Breast epithelium (tissue), 4 donors: ENCODE measurements around the gene COL4A2. TPM values are rescaled to one million over a fixed set of nuclear protein-coding genes. Genes with fewer than 3 reads are reported as not detected.

Experiments
- DNase-seq, 2 donors: peaks; one replicate each; pipeline ENCODE4 v3.0.0-alpha.2; 2019; ENCODE audit warnings: low spot score in 2 of 2
- H3K27ac ChIP-seq, 2 donors: fragments of 200-600 bp; sonication (generic) in 1 of 2; one replicate each; pipeline ENCODE4 v1.5.1; 2016 to 2019; ENCODE audit warnings: mild to moderate bottlenecking in 1 of 2
- H3K27me3 ChIP-seq, 2 donors: fragments of 200-600 bp; sonication (generic) in 1 of 2; one replicate each; pipeline versions ENCODE4 v1.5.1 to v1.6.0; 2017 to 2019; ENCODE audit warnings: control low read depth in 1 of 2, mild to moderate bottlenecking in 1 of 2
- H3K36me3 ChIP-seq: fragments of 200-600 bp; one replicate; pipeline ENCODE4 v1.5.1; 2019
- H3K4me1 ChIP-seq, 2 donors: fragments of 200-600 bp; sonication (generic); one replicate each; pipeline ENCODE4 v1.5.1; 2016 to 2019; ENCODE audit warnings: control low read depth in 1 of 2
- H3K4me3 ChIP-seq, 3 donors: fragments of 200-600 bp; sonication (generic); 1 replicate in 2 of 3; 2 replicates in 1 of 3; pipeline ENCODE4 v1.5.1; 2016 to 2019; ENCODE audit warnings: mild to moderate bottlenecking in 3 of 3, moderate library complexity in 2 of 3
- H3K9me3 ChIP-seq, 2 donors: fragments of 200-600 bp; sonication (generic) in 1 of 2; one replicate each; pipeline ENCODE4 v1.5.1; 2016 to 2019; ENCODE audit warnings: control low read depth in 1 of 2
- CTCF ChIP-seq, 3 donors: fragments of 450-650 bp; IDR thresholded peaks; one replicate each; pipeline ENCODE4 v1.5.1; 2016 to 2017; ENCODE audit warnings: antibody characterized with exemption in 3 of 3, mild to moderate bottlenecking in 3 of 3, moderate library complexity in 3 of 3
- POLR2A ChIP-seq: fragments of 450-650 bp; IDR thresholded peaks from one replicate; pipeline ENCODE4 v1.6.1; 2016; ENCODE audit warnings: antibody characterized with exemption, mild to moderate bottlenecking, moderate library complexity
- POLR2AphosphoS5 ChIP-seq, 3 donors: sonication (generic); formaldehyde crosslinking; IDR thresholded peaks; one replicate each; pipeline ENCODE4 v1.6.1; 2017; ENCODE audit warnings: antibody characterized with exemption in 3 of 3
- intact Hi-C: fragments of 100-400 bp; cut with DNase I; formaldehyde crosslinking; loops from one replicate; pipeline ENCODE4 v1.15.1; 2023; ENCODE audit warnings: low total_unique reads
- total RNA-seq, 3 donors: library from RNA; depleted of rRNA; stranded (reverse); fragments of >200 nt; gene quantifications; one replicate each; pipeline ENCODE4 v1.1.0, GENCODE V29; 2016

Gene COL4A2
- total RNA-seq, 3 donors from 2014 or later: 107 to 841 (median 307) TPM

GRCh38 chr13:110343241-110343865 is 36.3 kb downstream of the COL4A2 start:
- peaks cover 0 to 8% of the 10 kb centered on the region in 2 donors for H3K4me1 ChIP-seq
- DNase-seq: peak in 1 of 2 donors; percentile 91
- intact Hi-C loops: no loop called here

GRCh38 chr13:110344320-110344719 is 37.2 kb downstream of the COL4A2 start:
- H3K36me3 ChIP-seq: no peaks in the 10 kb centered on the region
- TF ChIP-seq POLR2A (no peak), POLR2AphosphoS5 (IDR thresholded peaks at IDR 0.05) (no peak), CTCF (IDR thresholded peaks at IDR 0.05) (no peak)
- H3K27ac ChIP-seq: peak overlapping the region; percentile 63 to 95
- no peak overlapping the region for H3K4me3 ChIP-seq
- intact Hi-C loops: no loop called here
- peaks cover 0 to 6% of the 10 kb centered on the region in 2 donors for H3K4me1 ChIP-seq
- H3K27me3 ChIP-seq: no peaks in the 10 kb centered on the region
- DNase-seq: no peak
- no peaks in the 10 kb centered on the region for H3K9me3 ChIP-seq

More at GRCh38 chr13:110343241-110343865, 36.3 kb downstream of the COL4A2 start:
- H3K36me3 ChIP-seq: no peaks in the 10 kb centered on the region
- peak overlapping the region; percentile 86 to 95 for H3K27ac ChIP-seq
- H3K9me3 ChIP-seq: no peaks in the 10 kb centered on the region
- no peak overlapping the region for H3K4me3 ChIP-seq
- TF ChIP-seq POLR2AphosphoS5 (IDR thresholded peaks at IDR 0.05): no peak
- no peak for TF ChIP-seq POLR2A
- TF ChIP-seq CTCF (IDR thresholded peaks at IDR 0.05): no peak
- H3K27me3 ChIP-seq: no peaks in the 10 kb centered on the region

- H3K36me3 ChIP-seq: no peaks in the 10 kb centered on the region
- H3K4me3 ChIP-seq: no peak overlapping the region
- H3K9me3 ChIP-seq: no peaks in the 10 kb centered on the region
- no peaks in the 10 kb centered on the region for H3K27me3 ChIP-seq
- peaks cover 0 to 6% of the 10 kb centered on the region in 2 donors for H3K4me1 ChIP-seq
- no peak for TF ChIP-seq POLR2A
- TF ChIP-seq POLR2AphosphoS5 (IDR thresholded peaks at IDR 0.05): no peak
- TF ChIP-seq CTCF (IDR thresholded peaks at IDR 0.05): no peak
- DNase-seq: no peak
- H3K27ac ChIP-seq: peak overlapping the region; percentile 63 to 84
- intact Hi-C loops: no loop called here
These were observed 38.2 kb downstream of the COL4A2 start for GRCh38 chr13:110345266-110345665.

- H3K27me3 ChIP-seq: no peaks in the 10 kb centered on the region
- H3K9me3 ChIP-seq: no peaks in the 10 kb centered on the region
- no peak for TF ChIP-seq POLR2A
- no peak for TF ChIP-seq CTCF (IDR thresholded peaks at IDR 0.05)
- no peak for TF ChIP-seq POLR2AphosphoS5 (IDR thresholded peaks at IDR 0.05)
- peaks cover 0 to 6% of the 10 kb centered on the region in 2 donors for H3K4me1 ChIP-seq
- intact Hi-C loops: no loop called here
- H3K27ac ChIP-seq: peak overlapping the region; percentile 63 to 84
- H3K4me3 ChIP-seq: no peak overlapping the region
- H3K36me3 ChIP-seq: no peaks in the 10 kb centered on the region
- no peak for DNase-seq
These were observed 38.6 kb downstream of the COL4A2 start for GRCh38 chr13:110345701-110346100.

GRCh38 chr13:110346661-110347067 is 39.6 kb downstream of the COL4A2 start:
- TF ChIP-seq POLR2A (no peak), CTCF (IDR thresholded peaks at IDR 0.05) (no peak), POLR2AphosphoS5 (IDR thresholded peaks at IDR 0.05) (no peak)
- Histone ChIP-seq H3K9me3 (no peaks in the 10 kb centered on the region), H3K36me3 (no peaks in the 10 kb centered on the region), H3K27me3 (no peaks in the 10 kb centered on the region), H3K4me3 (no peak overlapping the region), H3K27ac (peak overlapping the region; percentile 78 to 84), H3K4me1 (no peaks in the 10 kb centered on the region)
- intact Hi-C loops: no loop called here
- DNase-seq: no peak
